HepG2 (cell line): ENCODE results near the gene NT5DC1. TPM values are rescaled to one million over a fixed set of nuclear protein-coding genes. Genes with fewer than 3 reads are reported as not detected.

Experiments
- AFF4 ChIP-seq: sonication (generic); formaldehyde crosslinking; IDR thresholded peaks from 2 replicates; pipeline ENCODE4 v1.4.0; 2020; ENCODE audit warnings: missing genetic modification reagents
- E2F2 ChIP-seq: sonication (generic); formaldehyde crosslinking; IDR thresholded peaks from 2 replicates; pipeline ENCODE4 v1.4.0; 2020; ENCODE audit warnings: missing genetic modification reagents, borderline replicate concordance
- ETV6 ChIP-seq: sonication (generic); formaldehyde crosslinking; conservative IDR thresholded peaks from 2 replicates; pipeline ENCODE4 v1.4.0; 2020; ENCODE audit warnings: missing genetic modification reagents
- HES4 ChIP-seq: sonication (generic); formaldehyde crosslinking; IDR thresholded peaks from 2 replicates; pipeline ENCODE4 v1.9.0; 2021; ENCODE audit warnings: mild to moderate bottlenecking, missing genetic modification reagents, borderline replicate concordance
- ISL2 ChIP-seq: sonication (generic); formaldehyde crosslinking; IDR thresholded peaks from 2 replicates; pipeline ENCODE4 v1.5.0; 2020; ENCODE audit warnings: missing genetic modification reagents
- JARID2 ChIP-seq: sonication (generic); formaldehyde crosslinking; IDR thresholded peaks from 2 replicates; pipeline ENCODE4 v1.8.1; 2023; ENCODE audit warnings: missing genetic modification reagents, inconsistent platforms; ENCODE audit not compliant: insufficient replicate concordance
- PBX2 ChIP-seq: IDR thresholded peaks from 2 replicates; pipeline ENCODE4 v1.6.1; 2016; ENCODE audit warnings: control low read depth
- PLSCR1 ChIP-seq: sonication (generic); formaldehyde crosslinking; IDR thresholded peaks from 2 replicates; pipeline ENCODE4 v1.5.0; 2020; ENCODE audit warnings: missing genetic modification reagents, mild to moderate bottlenecking, borderline replicate concordance
- PRMT3 ChIP-seq: sonication (generic); formaldehyde crosslinking; IDR thresholded peaks from 2 replicates; pipeline ENCODE4 v1.8.1; 2022; ENCODE audit warnings: low read depth, mild to moderate bottlenecking, moderate library complexity, missing genetic modification reagents, borderline replicate concordance
- SNRNP70 ChIP-seq: fragments of 200-400 bp; formaldehyde crosslinking; IDR thresholded peaks from 2 replicates; pipeline ENCODE4 v1.6.1; 2017; ENCODE audit warnings: mild to moderate bottlenecking, low read depth, low read length, moderate library complexity
- TRAFD1 ChIP-seq: sonication (generic); formaldehyde crosslinking; IDR thresholded peaks from 2 replicates; pipeline ENCODE4 v1.5.1; 2020; ENCODE audit warnings: missing genetic modification reagents, mild to moderate bottlenecking, borderline replicate concordance
- YEATS2 ChIP-seq: sonication (generic); formaldehyde crosslinking; IDR thresholded peaks from 2 replicates; pipeline ENCODE4 v1.4.0; 2020; ENCODE audit warnings: missing genetic modification reagents, borderline replicate concordance
- ZFP90 ChIP-seq: sonication (generic); formaldehyde crosslinking; IDR thresholded peaks from 2 replicates; pipeline ENCODE4 v1.8.0; 2022; ENCODE audit warnings: missing genetic modification reagents, mild to moderate bottlenecking, inconsistent platforms, borderline replicate concordance
- ZKSCAN5 ChIP-seq: sonication (generic); formaldehyde crosslinking; IDR thresholded peaks from 2 replicates; pipeline ENCODE4 v1.5.1; 2020; ENCODE audit warnings: mild to moderate bottlenecking, missing genetic modification reagents
- ZNF124 ChIP-seq: sonication (generic); formaldehyde crosslinking; IDR thresholded peaks from 2 replicates; pipeline ENCODE4 v1.4.0; 2020; ENCODE audit warnings: missing genetic modification reagents
- ZNF260 ChIP-seq: sonication (generic); formaldehyde crosslinking; IDR thresholded peaks from 2 replicates; pipeline ENCODE4 v1.4.0; 2020; ENCODE audit warnings: missing genetic modification reagents, low read depth, mild to moderate bottlenecking, borderline replicate concordance
- ZNF282 ChIP-seq: fragments of 450-650 bp; IDR thresholded peaks from 2 replicates; pipeline ENCODE4 v1.6.1; 2018; ENCODE audit not compliant: partially characterized antibody
- ZNF383 ChIP-seq: sonication (generic); formaldehyde crosslinking; IDR thresholded peaks from 2 replicates; pipeline ENCODE4 v1.4.0; 2020; ENCODE audit warnings: missing genetic modification reagents, mild to moderate bottlenecking, borderline replicate concordance
- ZNF547 ChIP-seq: sonication (generic); formaldehyde crosslinking; IDR thresholded peaks from 2 replicates; pipeline ENCODE4 v1.5.1; 2020; ENCODE audit warnings: mild to moderate bottlenecking, missing genetic modification reagents
- ZNF605 ChIP-seq: sonication (generic); formaldehyde crosslinking; IDR thresholded peaks from 2 replicates; pipeline ENCODE4 v1.8.0; 2022; ENCODE audit warnings: mild to moderate bottlenecking, missing genetic modification reagents
- ZNF644 ChIP-seq: IDR thresholded peaks from 2 replicates; pipeline ENCODE4 v1.6.1; 2016; ENCODE audit warnings: low read depth
- polyA plus RNA-seq, 8 experiments: library from polyadenylated mRNA; depleted of rRNA in 3 of 8; stranded (reverse) in 7 of 8; unstranded in 1 of 8; fragments of >200 nt; fragmentation: Illumina TruSeq in 4 of 8; extraction: Trizol in 4 of 8; gene quantifications; 2 replicates each; pipeline versions ENCODE4 v1.2.1 to v1.2.3, GENCODE V29; 2011 to 2016; ENCODE audit warnings: low read depth in 4 of 8, missing spikeins in 1 of 8, mixed read lengths in 1 of 8; ENCODE audit not compliant: insufficient read depth in 1 of 8
- total RNA-seq, 5 experiments: library from RNA; depleted of rRNA; stranded (reverse); fragments of >200 nt; fragmentation: Illumina TruSeq; extraction: Trizol; gene quantifications; 2 replicates each; pipeline ENCODE4 v1.2.3, GENCODE V29; 2016; ENCODE audit warnings: low read depth in 1 of 5

The NT5DC1 gene
- total and polyA plus RNA-seq, 2 of the 13 experiments (the other 11 are each of a cell fraction or from before 2014, with no cell fraction given) = 27.0 to 56.1 TPM

GRCh38 chr6:116253505-116254296, 153.0 kb downstream of the NT5DC1 start, which contains the start of gene TSPYL4 (continued):
- no peak for TF ChIP-seq AFF4 (CRISPR knock-in tag)
- TF ChIP-seq ZKSCAN5 (CRISPR knock-in tag) = no peak
- TF ChIP-seq ZNF383 = no peak
- no peak for TF ChIP-seq JARID2
- 0 out of 2 replicates have a peak, but pooled peaks have one; percentile 49 for TF ChIP-seq ISL2 (CRISPR knock-in tag)
- TF ChIP-seq ZFP90 = peak; percentile 57; the same call in 1 of the 2 replicates
- TF ChIP-seq SNRNP70 = no peak
- peak; percentile 81; the same call in 1 of the 2 replicates for TF ChIP-seq ETV6
- no peak for TF ChIP-seq PRMT3 (CRISPR knock-in tag)
- TF ChIP-seq YEATS2 = peak; percentile 94
- TF ChIP-seq E2F2 = no peak
- TF ChIP-seq ZNF282 = no peak
- TF ChIP-seq ZNF124 (CRISPR knock-in tag) = peak; percentile 60
- TF ChIP-seq ZNF644 (CRISPR knock-in tag) = no peak
- peak; percentile 81 for TF ChIP-seq ZNF547 (CRISPR knock-in tag)
- no peak for TF ChIP-seq TRAFD1
- TF ChIP-seq ZNF605 (CRISPR knock-in tag) = peak; percentile 82
- no peak for TF ChIP-seq PLSCR1 (CRISPR knock-in tag)
- no peak for TF ChIP-seq PBX2 (CRISPR knock-in tag)
- TF ChIP-seq ZNF260 (CRISPR knock-in tag) = no peak
- TF ChIP-seq HES4 (CRISPR knock-in tag) = peak; percentile 80; the same call in 1 of the 2 replicates
